ENCODE data around the gene CGB1. TPM values are rescaled to one million over a fixed set of nuclear protein-coding genes. Genes with fewer than 3 reads are reported as not detected.

The CGB1 gene
- total and polyA plus RNA-seq, 10 of the 15 experiments (the other 5 are each of a cell fraction or from before 2014, with no cell fraction given): not detected

DNA sequence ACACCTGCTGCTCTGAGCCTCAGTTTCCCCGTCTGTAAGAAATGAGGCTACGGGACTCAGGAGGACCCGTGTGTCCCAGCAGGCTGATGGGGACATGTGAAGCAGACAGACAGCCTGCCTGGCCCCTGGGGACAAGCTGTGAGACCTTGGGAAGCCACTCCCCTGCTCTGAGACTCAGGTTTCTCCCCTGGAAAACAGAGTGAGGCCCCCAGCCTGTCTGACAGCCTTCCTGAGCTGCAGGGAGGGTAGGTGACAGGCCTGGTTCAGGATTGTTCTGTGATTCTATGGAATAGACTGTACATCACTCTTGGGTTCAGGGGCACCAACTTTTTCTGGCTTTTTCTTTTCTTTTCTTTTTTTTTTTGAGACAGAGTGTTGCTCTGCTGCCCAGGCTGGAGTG lies 30.9 kb upstream of the CGB1 start:
- Histone ChIP-seq H3K36me3 (ENCODE audit: control insufficient read depth in 2 of 2, insufficient read depth in 2 of 2, low read length in 1 of 2) (no peaks in the 10 kb centered on the region), H3K27me3 (replicated peaks in 1 of 2; ENCODE audit: control insufficient read depth in 2 of 2, insufficient read depth in 2 of 2, low read length in 1 of 2) (peaks cover 2 to 3% of the 10 kb centered on the region in 2 experiments), H4K20me1 (ENCODE audit: control insufficient read depth, insufficient read depth) (no peaks in the 10 kb centered on the region), H3K79me2 (ENCODE audit: control insufficient read depth, insufficient read depth, low read length) (no peaks in the 10 kb centered on the region), H3K27ac (ENCODE audit: control insufficient read depth, insufficient read depth) (no peak overlapping the region), H3K4me1 (ENCODE audit: control insufficient read depth, insufficient read depth, low read length) (no peaks in the 10 kb centered on the region), H3K4me2 (ENCODE audit: control insufficient read depth, insufficient read depth) (no peak overlapping the region), H3K9ac (ENCODE audit: control insufficient read depth, insufficient read depth, low read length) (no peak overlapping the region), H3K4me3 (no peak overlapping the region), H2AFZ (ENCODE audit: control insufficient read depth, low read depth, low read length) (no peak overlapping the region), H3K9me3 (replicated peaks; ENCODE audit: control insufficient read depth, insufficient read depth, low read length) (no peaks in the 10 kb centered on the region; the same call in 2 of the 3 replicates)
- intact Hi-C loops (cut with micrococcal nuclease; ENCODE audit: unreplicated experiment): no loop called here
- SMC1A ChIA-PET (ENCODE audit: uncharacterized antibody, unreplicated experiment): interaction anchor here (0.9 kb wide), 1 partner anchor 156 kb away, joined by 3 read pairs; no protein-coding TSS in a partner anchor
- BruUV-seq (replicated peaks): no TSS peak
- 30% methylated on average over 3 of the region's 3 CpGs for WGBS (ENCODE audit: insufficient coverage, insufficient replicate concordance, low lambda C conversion rate, missing lambda C conversion rate)
- DNase-seq (ENCODE audit: low read depth, low spot score) (no peak), ATAC-seq (no peak), FAIRE-seq (no peak)
- in situ Hi-C loops (cut with MboI): no loop called here
- RAD21 ChIA-PET (ENCODE audit: unreplicated experiment): no interaction called here
- CTCF ChIA-PET: no interaction called here
- TF ChIP-seq SIN3A (IDR thresholded peaks at IDR 0.05; ENCODE audit: low read depth, low read length) (no peak), EP300 (IDR thresholded peaks at IDR 0.05; ENCODE audit: borderline replicate concordance in 1 of 2, control insufficient read depth in 1 of 2, low read depth in 2 of 2, low read length in 2 of 2) (no peak), EED (IDR thresholded peaks at IDR 0.05; ENCODE audit: low read depth) (no peak), JUNB (IDR thresholded peaks at IDR 0.05) (no peak), SMAD5 (IDR thresholded peaks at IDR 0.05; ENCODE audit: low read depth) (no peak), WRNIP1 (IDR thresholded peaks at IDR 0.05; ENCODE audit: borderline replicate concordance, low read depth, low read length) (no peak), YBX1 (IDR thresholded peaks at IDR 0.05) (no peak), RBBP5 (conservative IDR thresholded peaks at IDR 0.05) (no peak), MXI1 (IDR thresholded peaks at IDR 0.05; ENCODE audit: low read depth, low read length) (no peak)
- TF ChIP-seq, protein P1, sequence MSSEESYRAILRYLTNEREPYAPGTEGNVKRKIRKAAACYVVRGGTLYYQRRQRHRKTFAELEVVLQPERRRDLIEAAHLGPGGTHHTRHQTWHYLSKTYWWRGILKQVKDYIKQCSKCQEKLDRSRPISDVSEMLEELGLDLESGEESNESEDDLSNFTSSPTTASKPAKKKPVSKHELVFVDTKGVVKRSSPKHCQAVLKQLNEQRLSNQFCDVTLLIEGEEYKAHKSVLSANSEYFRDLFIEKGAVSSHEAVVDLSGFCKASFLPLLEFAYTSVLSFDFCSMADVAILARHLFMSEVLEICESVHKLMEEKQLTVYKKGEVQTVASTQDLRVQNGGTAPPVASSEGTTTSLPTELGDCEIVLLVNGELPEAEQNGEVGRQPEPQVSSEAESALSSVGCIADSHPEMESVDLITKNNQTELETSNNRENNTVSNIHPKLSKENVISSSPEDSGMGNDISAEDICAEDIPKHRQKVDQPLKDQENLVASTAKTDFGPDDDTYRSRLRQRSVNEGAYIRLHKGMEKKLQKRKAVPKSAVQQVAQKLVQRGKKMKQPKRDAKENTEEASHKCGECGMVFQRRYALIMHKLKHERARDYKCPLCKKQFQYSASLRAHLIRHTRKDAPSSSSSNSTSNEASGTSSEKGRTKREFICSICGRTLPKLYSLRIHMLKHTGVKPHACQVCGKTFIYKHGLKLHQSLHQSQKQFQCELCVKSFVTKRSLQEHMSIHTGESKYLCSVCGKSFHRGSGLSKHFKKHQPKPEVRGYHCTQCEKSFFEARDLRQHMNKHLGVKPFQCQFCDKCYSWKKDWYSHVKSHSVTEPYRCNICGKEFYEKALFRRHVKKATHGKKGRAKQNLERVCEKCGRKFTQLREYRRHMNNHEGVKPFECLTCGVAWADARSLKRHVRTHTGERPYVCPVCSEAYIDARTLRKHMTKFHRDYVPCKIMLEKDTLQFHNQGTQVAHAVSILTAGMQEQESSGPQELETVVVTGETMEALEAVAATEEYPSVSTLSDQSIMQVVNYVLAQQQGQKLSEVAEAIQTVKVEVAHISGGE (CRISPR knock-in tag; IDR thresholded peaks at IDR 0.05): no peak
- TF ChIP-seq, protein P2, sequence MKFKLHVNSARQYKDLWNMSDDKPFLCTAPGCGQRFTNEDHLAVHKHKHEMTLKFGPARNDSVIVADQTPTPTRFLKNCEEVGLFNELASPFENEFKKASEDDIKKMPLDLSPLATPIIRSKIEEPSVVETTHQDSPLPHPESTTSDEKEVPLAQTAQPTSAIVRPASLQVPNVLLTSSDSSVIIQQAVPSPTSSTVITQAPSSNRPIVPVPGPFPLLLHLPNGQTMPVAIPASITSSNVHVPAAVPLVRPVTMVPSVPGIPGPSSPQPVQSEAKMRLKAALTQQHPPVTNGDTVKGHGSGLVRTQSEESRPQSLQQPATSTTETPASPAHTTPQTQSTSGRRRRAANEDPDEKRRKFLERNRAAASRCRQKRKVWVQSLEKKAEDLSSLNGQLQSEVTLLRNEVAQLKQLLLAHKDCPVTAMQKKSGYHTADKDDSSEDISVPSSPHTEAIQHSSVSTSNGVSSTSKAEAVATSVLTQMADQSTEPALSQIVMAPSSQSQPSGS (IDR thresholded peaks at IDR 0.05; ENCODE audit: low read length): no peak
- POLR2A ChIA-PET: no interaction called here
